Thyroid gland (tissue), 4 donors: ENCODE measurements around the gene YIF1B.

Source experiments
- POLR2A ChIP-seq, 2 donors: fragments of 450-650 bp; IDR thresholded peaks; one replicate each; pipeline ENCODE4 v1.6.1; 2017; ENCODE audit warnings: antibody characterized with exemption in 2 of 2, mild to moderate bottlenecking in 2 of 2, moderate library complexity in 1 of 2
- TF ChIP-seq, protein P1 (sequence below), 6 experiments: fragments of 200-600 bp in 3 of 6; fragments of 450-650 bp in 3 of 6; sonication (generic) in 3 of 6; IDR thresholded peaks; one replicate each; pipeline ENCODE4 v1.5.1; 2016 to 2019; ENCODE audit warnings: antibody characterized with exemption in 6 of 6, mild to moderate bottlenecking in 2 of 6, inconsistent platforms in 1 of 6, moderate library complexity in 1 of 6

DNA sequence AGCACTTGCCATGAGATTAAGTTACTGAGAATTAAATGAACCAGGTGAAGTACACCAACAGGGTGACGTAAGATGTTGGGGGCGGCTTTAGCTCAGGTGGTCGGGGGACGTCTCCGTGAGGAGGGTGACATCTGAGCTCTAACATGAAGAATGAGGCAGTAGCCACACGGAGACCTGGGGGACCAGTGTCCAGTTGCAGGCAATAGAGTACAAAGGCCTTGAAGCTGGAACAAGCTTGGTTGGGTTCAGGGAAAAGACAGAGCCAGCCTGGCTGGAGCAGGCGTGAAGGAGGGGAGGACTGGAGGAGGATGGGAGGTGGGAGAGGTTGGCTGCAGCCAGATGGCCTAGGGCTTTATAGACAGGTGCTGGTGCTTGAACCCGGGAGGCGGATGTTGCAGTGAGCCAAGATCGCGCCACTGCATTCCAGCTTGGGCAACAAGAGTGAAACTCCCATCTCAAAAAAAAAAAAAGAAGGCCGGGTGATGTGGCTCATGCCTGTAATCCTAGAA lies 49.8 kb downstream of the YIF1B start:
- TF ChIP-seq, protein P1, sequence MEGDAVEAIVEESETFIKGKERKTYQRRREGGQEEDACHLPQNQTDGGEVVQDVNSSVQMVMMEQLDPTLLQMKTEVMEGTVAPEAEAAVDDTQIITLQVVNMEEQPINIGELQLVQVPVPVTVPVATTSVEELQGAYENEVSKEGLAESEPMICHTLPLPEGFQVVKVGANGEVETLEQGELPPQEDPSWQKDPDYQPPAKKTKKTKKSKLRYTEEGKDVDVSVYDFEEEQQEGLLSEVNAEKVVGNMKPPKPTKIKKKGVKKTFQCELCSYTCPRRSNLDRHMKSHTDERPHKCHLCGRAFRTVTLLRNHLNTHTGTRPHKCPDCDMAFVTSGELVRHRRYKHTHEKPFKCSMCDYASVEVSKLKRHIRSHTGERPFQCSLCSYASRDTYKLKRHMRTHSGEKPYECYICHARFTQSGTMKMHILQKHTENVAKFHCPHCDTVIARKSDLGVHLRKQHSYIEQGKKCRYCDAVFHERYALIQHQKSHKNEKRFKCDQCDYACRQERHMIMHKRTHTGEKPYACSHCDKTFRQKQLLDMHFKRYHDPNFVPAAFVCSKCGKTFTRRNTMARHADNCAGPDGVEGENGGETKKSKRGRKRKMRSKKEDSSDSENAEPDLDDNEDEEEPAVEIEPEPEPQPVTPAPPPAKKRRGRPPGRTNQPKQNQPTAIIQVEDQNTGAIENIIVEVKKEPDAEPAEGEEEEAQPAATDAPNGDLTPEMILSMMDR (IDR thresholded peaks at IDR 0.05) = no peak
- TF ChIP-seq POLR2A (IDR thresholded peaks at IDR 0.05) = no peak
